Measurements from ENCODE around the gene SERINC5. TPM values are rescaled to one million over a fixed set of nuclear protein-coding genes. Genes with fewer than 3 reads are reported as not detected.

SERINC5 gene
- polyA plus RNA-seq, 4 donors = 26.2 to 58.1 (median 53.0) TPM

- no peak for DNase-seq (ENCODE audit: low read depth in 4 of 4, low spot score in 3 of 4)
Observed at GRCh38 chr5:80230269-80230992, 25.4 kb downstream of the SERINC5 start.

GRCh38 chr5:80229902-80230255, 26.0 kb downstream of the SERINC5 start:
- no peak for DNase-seq (ENCODE audit: low read depth in 4 of 4, low spot score in 3 of 4)

- no peak for DNase-seq (ENCODE audit: low read depth in 4 of 4, low spot score in 3 of 4)
Observed at GRCh38 chr5:80227979-80228596, 27.8 kb downstream of the SERINC5 start.

GRCh38 chr5:80225934-80226326, 29.9 kb downstream of the SERINC5 start:
- DNase-seq (ENCODE audit: low read depth in 4 of 4, low spot score in 3 of 4) = no peak

GRCh38 chr5:80225189-80225933, 30.5 kb downstream of the SERINC5 start:
- DNase-seq (ENCODE audit: low read depth in 4 of 4, low spot score in 3 of 4) = no peak

DNA sequence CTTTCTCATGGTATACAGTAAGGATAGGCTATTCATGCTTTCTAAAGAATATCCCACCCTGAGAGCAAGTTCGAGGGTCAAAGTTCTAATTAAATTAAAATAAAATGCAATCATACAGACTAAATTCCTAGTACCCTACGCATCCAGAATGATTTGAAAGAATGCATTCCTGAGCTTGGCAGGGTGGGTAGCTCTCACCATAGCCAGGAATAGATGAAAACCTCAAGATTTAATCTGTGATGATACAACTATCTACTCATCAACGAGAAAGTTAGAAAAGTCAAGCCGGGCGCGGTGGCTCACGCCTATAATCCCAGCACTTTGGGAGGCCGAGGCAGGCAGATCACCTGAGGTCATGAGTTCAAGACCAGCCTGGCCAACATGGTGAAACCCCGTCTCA, 32.3 kb downstream of the SERINC5 start:
- DNase-seq (ENCODE audit: low read depth in 4 of 4, low spot score in 3 of 4) = no peak

DNA sequence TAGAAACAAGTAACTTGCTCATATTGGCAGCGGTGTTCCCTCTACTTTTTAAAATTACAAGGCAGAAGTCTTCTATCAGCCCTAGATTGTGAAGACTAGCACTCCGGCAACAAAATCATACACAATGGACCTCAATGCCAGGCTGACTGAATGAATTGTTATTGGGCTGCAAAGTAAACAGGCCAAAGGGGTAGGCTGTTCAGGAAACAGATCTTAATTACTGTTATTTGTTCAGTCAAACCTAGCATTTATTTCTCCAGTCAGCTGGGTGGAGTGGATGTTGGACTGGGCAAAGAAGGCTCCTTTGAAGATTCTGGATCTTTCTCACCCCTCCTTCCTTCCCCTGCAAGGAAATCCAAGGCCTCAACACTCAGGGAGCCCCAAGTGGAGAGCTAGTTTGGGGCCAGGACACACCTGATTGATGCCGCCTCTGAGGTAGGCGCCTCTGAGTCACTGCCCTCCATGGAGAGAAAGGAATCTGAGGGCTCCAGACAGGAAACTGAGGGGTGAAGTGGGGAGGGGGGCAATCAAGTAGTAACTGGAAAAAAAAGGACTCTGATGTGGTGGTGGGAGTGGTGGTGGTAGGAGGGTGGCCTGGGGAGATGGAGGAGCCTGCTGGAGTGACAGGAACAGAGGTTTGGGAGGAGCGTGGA, 35.5 kb downstream of the SERINC5 start:
- no peak for DNase-seq (ENCODE audit: low read depth in 4 of 4, low spot score in 3 of 4)

- DNase-seq (ENCODE audit: low read depth in 4 of 4, low spot score in 3 of 4) = no peak
Observed at GRCh38 chr5:80219391-80219790, 36.5 kb downstream of the SERINC5 start.

DNA sequence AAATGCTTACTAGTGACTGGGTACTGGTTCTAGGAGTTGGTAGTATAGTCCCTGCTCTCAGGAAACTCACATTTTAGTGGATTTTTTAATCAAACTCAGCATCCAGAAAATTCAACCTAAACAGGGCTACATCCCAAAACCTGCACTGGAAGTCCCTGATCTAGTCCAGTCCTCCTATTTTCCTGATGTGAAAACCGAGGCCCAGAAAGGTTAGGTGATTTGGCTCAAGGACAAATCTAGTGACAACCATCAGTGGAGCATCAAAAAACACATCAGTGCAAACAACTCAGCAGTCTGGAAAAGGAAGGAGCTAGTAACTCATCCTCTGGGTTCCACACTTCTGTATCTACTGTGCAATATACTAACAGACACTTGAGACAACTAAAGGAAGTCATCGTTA, 38.2 kb downstream of the SERINC5 start:
- DNase-seq (ENCODE audit: low read depth in 4 of 4, low spot score in 3 of 4) = no peak

GRCh38 chr5:80216753-80217596, 38.9 kb downstream of the SERINC5 start:
- no peak for DNase-seq (ENCODE audit: low read depth in 4 of 4, low spot score in 3 of 4)

DNA sequence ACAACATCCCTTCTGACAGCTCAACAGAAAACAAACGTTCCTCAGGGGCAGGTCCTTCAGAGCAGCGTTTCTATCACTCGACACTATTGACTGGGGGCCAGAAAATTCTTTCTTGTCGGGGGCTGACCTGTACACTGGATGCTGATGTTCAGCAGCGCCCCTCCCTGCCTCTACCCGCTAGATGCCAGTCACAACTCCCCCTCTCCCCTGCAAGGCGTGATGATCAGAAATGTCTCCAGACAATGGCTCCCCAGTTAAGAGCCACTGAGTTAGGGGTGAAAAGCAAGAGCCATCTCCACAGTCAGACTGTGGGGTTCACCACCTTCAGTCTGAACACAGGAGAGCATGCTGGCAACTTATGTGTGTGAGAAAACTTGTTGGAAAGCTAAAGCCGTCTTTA, 39.8 kb downstream of the SERINC5 start:
- no peak for DNase-seq (ENCODE audit: low read depth in 4 of 4, low spot score in 3 of 4)

DNA sequence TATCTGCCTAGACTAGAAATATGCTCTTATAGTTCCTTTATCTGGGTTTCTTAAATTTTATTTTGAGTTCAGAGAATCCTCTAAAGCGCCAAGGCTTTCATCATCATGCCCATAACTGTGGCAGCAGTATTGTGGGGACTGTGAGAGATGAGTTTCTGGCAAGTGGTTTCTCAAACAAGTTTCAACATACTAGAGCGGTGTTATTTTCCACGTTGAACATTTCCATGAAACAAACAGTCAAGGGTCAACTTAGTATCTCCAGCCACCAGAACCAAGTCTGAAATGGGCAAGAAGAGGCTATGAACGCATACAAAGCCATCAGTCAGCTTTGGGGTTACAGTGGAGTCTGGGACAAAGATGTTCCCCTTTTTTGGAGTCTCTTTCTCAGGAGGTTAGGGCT, 40.3 kb downstream of the SERINC5 start:
- no peak for DNase-seq (ENCODE audit: low read depth in 4 of 4, low spot score in 3 of 4)

- DNase-seq (ENCODE audit: low read depth in 4 of 4, low spot score in 3 of 4) = no peak
Observed at GRCh38 chr5:80213466-80213865, 42.4 kb downstream of the SERINC5 start.

DNA sequence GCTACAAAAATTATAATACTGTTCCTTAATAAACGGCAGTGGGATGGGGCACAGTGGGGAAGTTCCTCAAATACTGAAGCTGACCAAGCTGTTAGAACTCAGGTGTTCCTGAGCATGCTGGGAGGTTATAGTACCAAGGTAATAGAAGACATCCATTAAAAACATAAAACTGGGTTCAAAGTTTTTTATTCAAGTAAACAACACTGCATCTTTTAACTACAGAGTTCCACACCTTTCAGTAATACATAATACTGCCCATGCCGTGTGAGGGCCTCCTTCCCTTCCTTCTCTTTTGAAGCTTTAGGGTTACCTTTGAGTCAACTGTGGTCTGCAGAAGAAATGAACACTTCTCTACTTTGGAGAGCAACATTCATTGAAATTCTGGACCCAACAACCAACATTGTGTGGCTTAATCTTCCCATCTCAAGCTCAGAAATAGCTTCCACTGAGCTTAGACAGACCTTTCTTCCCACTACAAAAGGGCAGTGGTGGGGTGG, 43.6 kb downstream of the SERINC5 start:
- no peak for DNase-seq (ENCODE audit: low read depth in 4 of 4, low spot score in 3 of 4)

DNA sequence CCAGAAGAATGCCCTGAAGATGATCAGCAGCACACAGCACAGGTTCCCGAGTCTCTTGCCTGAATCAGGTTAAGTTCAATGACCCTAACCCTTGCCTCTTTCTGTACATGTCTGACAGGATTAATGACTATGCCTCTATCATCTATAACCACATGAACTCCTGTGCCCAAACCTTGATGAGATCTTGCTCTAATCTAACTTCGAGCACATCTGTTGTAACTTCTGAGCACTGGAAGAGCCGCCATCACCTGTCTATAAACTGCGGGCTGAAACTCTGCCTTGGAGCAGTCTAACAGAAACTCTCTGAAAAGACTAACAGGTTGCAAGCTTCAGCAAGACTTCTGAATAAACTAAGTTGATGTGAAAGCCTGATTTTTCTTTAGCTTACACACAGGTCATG, 44.5 kb downstream of the SERINC5 start:
- no peak for DNase-seq (ENCODE audit: low read depth in 4 of 4, low spot score in 3 of 4)

- no peak for DNase-seq (ENCODE audit: low read depth in 4 of 4, low spot score in 3 of 4)
Observed at GRCh38 chr5:80210014-80210413, 45.8 kb downstream of the SERINC5 start.

DNA sequence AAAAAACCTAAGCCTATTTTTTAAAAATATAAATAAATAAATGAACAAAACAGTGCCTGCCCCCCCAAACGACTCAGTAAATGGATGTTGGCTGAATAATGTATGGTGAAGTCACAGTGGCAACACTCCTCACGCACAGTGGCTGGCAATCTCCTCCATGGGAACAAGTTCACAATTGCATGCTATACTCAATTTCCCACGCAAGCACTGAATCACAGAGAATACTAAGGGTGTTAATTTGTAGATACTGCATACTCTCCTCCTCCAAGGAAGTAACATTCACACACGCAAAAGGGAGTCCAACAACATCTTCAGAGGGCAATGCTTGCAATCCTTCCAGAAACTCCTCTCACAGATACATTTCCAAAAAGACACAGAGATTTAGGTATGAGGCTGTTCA, 47.5 kb downstream of the SERINC5 start:
- no peak for DNase-seq (ENCODE audit: low read depth in 4 of 4, low spot score in 3 of 4)

DNA sequence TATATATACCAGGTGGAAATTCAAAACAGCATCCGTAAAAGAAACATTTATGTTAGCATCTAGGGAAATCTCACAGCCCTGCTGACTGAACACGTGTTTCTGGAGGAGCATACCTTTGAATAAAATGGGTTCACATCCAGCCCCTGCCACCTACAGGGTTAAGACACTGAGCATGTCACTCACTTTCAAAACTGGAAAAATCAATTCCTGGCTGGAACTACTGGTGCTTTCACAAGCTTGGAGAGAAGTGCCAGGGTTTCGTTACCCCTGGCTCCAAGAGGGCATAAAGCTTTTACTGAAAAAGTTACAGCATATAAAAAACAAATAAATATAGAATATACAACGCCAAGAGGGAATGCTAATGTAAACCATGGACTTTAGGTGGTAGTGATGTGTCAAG, 48.0 kb downstream of the SERINC5 start:
- no peak for DNase-seq (ENCODE audit: low read depth in 4 of 4, low spot score in 3 of 4)

DNA sequence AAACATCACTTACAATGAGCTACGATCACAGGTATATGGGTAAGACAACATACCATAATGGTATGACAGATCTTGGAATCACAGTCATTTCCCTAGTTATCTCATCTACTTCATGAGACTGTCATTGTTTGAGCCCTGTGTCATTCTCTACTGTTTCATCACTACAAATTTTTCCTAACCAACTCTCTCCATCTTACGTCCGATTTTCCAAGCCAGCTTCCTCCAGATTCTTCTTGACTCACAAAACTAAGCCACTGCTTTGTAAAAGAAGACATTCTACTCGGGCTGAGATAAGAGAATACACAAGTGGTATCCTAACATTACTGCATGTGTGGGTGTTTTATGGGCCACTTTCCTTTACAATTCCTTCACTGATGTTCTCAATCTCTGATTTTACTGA, 49.6 kb downstream of the SERINC5 start:
- no peak for DNase-seq (ENCODE audit: low read depth in 4 of 4, low spot score in 3 of 4)

DNA sequence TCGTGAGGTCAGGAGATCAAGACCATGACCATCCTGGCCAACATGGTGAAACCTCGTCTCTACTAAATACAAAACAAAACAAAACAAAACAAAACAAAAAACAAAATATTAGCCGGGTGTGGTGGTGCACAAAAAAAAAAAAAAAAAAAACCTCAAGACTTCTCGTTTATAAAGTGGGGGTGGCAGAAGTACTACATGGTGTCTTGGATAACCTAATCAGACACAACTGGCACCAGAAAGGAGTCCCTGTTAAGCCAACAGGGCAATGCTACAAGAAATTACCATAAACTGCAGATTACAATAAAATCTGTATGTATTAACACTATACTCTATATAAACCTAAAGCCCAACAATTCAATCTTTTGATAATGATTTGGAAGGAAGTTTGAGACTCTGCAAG, 50.0 kb downstream of the SERINC5 start:
- DNase-seq (ENCODE audit: low read depth in 4 of 4, low spot score in 3 of 4) = no peak

All from left renal pelvis (tissue), 4 donors.